K562 (cell line): ENCODE data around the gene CACNA1E.

Experiments
- CC2D1A ChIP-seq: fragments of 450-650 bp; IDR thresholded peaks from 2 replicates; pipeline ENCODE4 v1.6.1; 2017; ENCODE audit warnings: mild to moderate bottlenecking
- RNF2 ChIP-seq: sonication (generic); IDR thresholded peaks from 2 replicates; pipeline ENCODE4 v1.6.1; 2016
- SIN3A ChIP-seq, 2 experiments: fragments of 150-350 bp in 1 of 2; IDR thresholded peaks; 2 replicates each; pipeline ENCODE4 v1.6.1; 2011 to 2016; ENCODE audit warnings: borderline replicate concordance in 2 of 2, low read depth in 2 of 2, low read length in 2 of 2, mild to moderate bottlenecking in 2 of 2, moderate library complexity in 2 of 2; ENCODE audit not compliant: control insufficient read depth in 1 of 2
- SPI1 ChIP-seq: IDR thresholded peaks from 2 replicates; pipeline ENCODE4 v1.6.1; 2011; ENCODE audit warnings: low read depth, low read length, control low read depth, borderline replicate concordance
- TGIF2 ChIP-seq: sonication (generic); formaldehyde crosslinking; IDR thresholded peaks from 2 replicates; pipeline ENCODE4 v1.8.1; 2022; ENCODE audit warnings: mild to moderate bottlenecking, missing genetic modification reagents, moderate library complexity
- ZNF324 ChIP-seq: fragments of 250-450 bp; sonication (Bioruptor Pico); IDR thresholded peaks from 2 replicates; pipeline ENCODE4 v1.4.0; 2020; ENCODE audit warnings: mild to moderate bottlenecking
- TF ChIP-seq, protein P1 (sequence below), 3 experiments: IDR thresholded peaks in 2 of 3; conservative IDR thresholded peaks in 1 of 3; 2 replicates each; pipeline ENCODE4 v1.5.1; 2011 to 2012; ENCODE audit warnings: low read length in 3 of 3, mild to moderate bottlenecking in 3 of 3, control low read depth in 2 of 3, improper control_type of control experiment in 1 of 3, inconsistent platforms in 1 of 3, low read depth in 1 of 3, mixed read lengths in 1 of 3, moderate library complexity in 1 of 3; ENCODE audit not compliant: insufficient read depth in 2 of 3
- TF ChIP-seq, protein P2 (sequence below): fragments of 450-650 bp; IDR thresholded peaks from 2 replicates; pipeline ENCODE4 v1.6.1; 2016; ENCODE audit warnings: antibody characterized with exemption
- TF ChIP-seq, protein P3 (sequence below), 2 experiments: fragments of 450-650 bp in 1 of 2; IDR thresholded peaks; 2 replicates each; pipeline ENCODE4 v1.6.1; 2011 to 2017; ENCODE audit warnings: low read depth in 2 of 2, antibody characterized with exemption in 1 of 2, borderline replicate concordance in 1 of 2, low read length in 1 of 2, mild to moderate bottlenecking in 1 of 2, mixed read lengths in 1 of 2; ENCODE audit not compliant: control insufficient read depth in 1 of 2

DNA sequence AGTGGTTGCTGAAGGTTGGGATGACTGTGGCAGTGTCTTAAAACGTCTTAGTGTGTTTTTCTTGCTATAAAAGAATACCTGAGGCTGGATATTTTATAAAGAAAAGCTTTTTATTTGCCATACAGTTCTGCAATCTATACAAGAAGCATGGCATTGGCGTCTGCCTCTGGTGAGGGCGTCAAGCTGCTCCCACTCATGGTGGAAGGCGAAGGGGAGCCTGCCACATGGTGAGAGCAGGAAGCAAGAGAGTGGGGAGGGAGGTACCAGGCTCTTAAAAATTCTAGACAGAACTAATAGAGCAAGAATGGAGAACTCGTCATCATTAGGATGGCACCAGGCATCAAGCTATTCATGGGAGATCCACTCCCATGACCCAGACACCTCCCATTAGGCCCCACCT lies 140.5 kb downstream of the CACNA1E start:
- TF ChIP-seq ZNF324 (CRISPR knock-in tag): no peak
- TF ChIP-seq, protein P1, sequence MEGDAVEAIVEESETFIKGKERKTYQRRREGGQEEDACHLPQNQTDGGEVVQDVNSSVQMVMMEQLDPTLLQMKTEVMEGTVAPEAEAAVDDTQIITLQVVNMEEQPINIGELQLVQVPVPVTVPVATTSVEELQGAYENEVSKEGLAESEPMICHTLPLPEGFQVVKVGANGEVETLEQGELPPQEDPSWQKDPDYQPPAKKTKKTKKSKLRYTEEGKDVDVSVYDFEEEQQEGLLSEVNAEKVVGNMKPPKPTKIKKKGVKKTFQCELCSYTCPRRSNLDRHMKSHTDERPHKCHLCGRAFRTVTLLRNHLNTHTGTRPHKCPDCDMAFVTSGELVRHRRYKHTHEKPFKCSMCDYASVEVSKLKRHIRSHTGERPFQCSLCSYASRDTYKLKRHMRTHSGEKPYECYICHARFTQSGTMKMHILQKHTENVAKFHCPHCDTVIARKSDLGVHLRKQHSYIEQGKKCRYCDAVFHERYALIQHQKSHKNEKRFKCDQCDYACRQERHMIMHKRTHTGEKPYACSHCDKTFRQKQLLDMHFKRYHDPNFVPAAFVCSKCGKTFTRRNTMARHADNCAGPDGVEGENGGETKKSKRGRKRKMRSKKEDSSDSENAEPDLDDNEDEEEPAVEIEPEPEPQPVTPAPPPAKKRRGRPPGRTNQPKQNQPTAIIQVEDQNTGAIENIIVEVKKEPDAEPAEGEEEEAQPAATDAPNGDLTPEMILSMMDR (IDR thresholded peaks at IDR 0.05 in 2 of 3, conservative IDR thresholded peaks at IDR 0.05 in 1 of 3; ENCODE audit: insufficient read depth in 2 of 3, low read depth in 1 of 3, low read length in 3 of 3): no peak
- no peak for TF ChIP-seq SPI1
- no peak for TF ChIP-seq CC2D1A
- TF ChIP-seq, protein P2, sequence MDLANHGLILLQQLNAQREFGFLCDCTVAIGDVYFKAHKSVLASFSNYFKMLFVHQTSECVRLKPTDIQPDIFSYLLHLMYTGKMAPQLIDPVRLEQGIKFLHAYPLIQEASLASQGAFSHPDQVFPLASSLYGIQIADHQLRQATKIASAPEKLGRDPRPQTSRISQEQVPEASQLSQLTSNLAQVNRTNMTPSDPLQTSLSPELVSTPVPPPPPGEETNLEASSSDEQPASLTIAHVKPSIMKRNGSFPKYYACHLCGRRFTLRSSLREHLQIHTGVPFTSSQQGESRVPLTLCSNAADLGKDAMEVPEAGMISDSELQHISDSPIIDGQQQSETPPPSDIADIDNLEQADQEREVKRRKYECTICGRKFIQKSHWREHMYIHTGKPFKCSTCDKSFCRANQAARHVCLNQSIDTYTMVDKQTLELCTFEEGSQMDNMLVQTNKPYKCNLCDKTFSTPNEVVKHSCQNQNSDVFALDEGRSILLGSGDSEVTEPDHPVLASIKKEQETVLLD: no peak
- no peak for TF ChIP-seq SIN3A (IDR thresholded peaks at IDR 0.05; ENCODE audit: borderline replicate concordance in 2 of 2, control insufficient read depth in 1 of 2, low read depth in 2 of 2, low read length in 2 of 2)
- TF ChIP-seq RNF2: no peak
- TF ChIP-seq TGIF2 (CRISPR knock-in tag): no peak
- TF ChIP-seq, protein P3, sequence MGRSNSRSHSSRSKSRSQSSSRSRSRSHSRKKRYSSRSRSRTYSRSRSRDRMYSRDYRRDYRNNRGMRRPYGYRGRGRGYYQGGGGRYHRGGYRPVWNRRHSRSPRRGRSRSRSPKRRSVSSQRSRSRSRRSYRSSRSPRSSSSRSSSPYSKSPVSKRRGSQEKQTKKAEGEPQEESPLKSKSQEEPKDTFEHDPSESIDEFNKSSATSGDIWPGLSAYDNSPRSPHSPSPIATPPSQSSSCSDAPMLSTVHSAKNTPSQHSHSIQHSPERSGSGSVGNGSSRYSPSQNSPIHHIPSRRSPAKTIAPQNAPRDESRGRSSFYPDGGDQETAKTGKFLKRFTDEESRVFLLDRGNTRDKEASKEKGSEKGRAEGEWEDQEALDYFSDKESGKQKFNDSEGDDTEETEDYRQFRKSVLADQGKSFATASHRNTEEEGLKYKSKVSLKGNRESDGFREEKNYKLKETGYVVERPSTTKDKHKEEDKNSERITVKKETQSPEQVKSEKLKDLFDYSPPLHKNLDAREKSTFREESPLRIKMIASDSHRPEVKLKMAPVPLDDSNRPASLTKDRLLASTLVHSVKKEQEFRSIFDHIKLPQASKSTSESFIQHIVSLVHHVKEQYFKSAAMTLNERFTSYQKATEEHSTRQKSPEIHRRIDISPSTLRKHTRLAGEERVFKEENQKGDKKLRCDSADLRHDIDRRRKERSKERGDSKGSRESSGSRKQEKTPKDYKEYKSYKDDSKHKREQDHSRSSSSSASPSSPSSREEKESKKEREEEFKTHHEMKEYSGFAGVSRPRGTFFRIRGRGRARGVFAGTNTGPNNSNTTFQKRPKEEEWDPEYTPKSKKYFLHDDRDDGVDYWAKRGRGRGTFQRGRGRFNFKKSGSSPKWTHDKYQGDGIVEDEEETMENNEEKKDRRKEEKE (IDR thresholded peaks at IDR 0.05; ENCODE audit: borderline replicate concordance in 1 of 2, control insufficient read depth in 1 of 2, low read depth in 2 of 2, low read length in 1 of 2): no peak
